NCI-H82 treated with DMSO at 0.1 percent for 48 hours (cell line): ENCODE data around the gene CARD14.
"Not testable (repeated sequence)": the region's sequence is repeated elsewhere in the genome, so short reads cannot be mapped to it uniquely, and the experiment has no call there.

ENCODE experiments used
- DNase-seq: peaks from one replicate; lab custom pipeline; 2025; ENCODE audit not compliant: unreplicated experiment; lab: John Stamatoyannopoulos, UW

Gene CARD14

GRCh38 chr17:80182845-80183223 lies 13.0 kb downstream of the CARD14 start:
- no peak for DNase-seq

GRCh38 chr17:80183581-80184422 lies 14.0 kb downstream of the CARD14 start:
- no peak for DNase-seq

GRCh38 chr17:80184423-80184714 lies 14.5 kb downstream of the CARD14 start:
- no peak for DNase-seq

GRCh38 chr17:80185968-80186367 lies 16.1 kb downstream of the CARD14 start:
- DNase-seq: no peak

- DNase-seq: no peak
Measured at GRCh38 chr17:80187090-80187489, 17.3 kb downstream of the CARD14 start.

GRCh38 chr17:80187515-80187941 lies 17.7 kb downstream of the CARD14 start:
- no peak for DNase-seq

GRCh38 chr17:80189611-80190010 lies 19.8 kb downstream of the CARD14 start:
- DNase-seq: no peak

- DNase-seq: no peak
Measured at GRCh38 chr17:80190716-80191115, 20.9 kb downstream of the CARD14 start.

- no peak for DNase-seq
Measured at GRCh38 chr17:80191192-80191591, 21.4 kb downstream of the CARD14 start.

GRCh38 chr17:80191865-80192661 lies 22.2 kb downstream of the CARD14 start:
- DNase-seq: no peak

- no peak for DNase-seq
Measured at GRCh38 chr17:80195141-80195540, 25.3 kb downstream of the CARD14 start.

- no peak for DNase-seq
Measured at GRCh38 chr17:80195671-80196529, 26.1 kb downstream of the CARD14 start.

- DNase-seq: no peak
Measured at GRCh38 chr17:80196652-80197051, 26.8 kb downstream of the CARD14 start.

GRCh38 chr17:80198144-80198661 lies 28.4 kb downstream of the CARD14 start:
- DNase-seq: no peak

- not testable (repeated sequence) for DNase-seq
Measured at GRCh38 chr17:80199295-80199694, 29.5 kb downstream of the CARD14 start.

GRCh38 chr17:80201446-80201845 lies 31.6 kb downstream of the CARD14 start:
- DNase-seq: no peak

GRCh38 chr17:80202197-80202596 lies 32.4 kb downstream of the CARD14 start:
- DNase-seq: no peak

- DNase-seq: no peak
Measured at GRCh38 chr17:80203471-80203963, 33.7 kb downstream of the CARD14 start.

GRCh38 chr17:80204626-80205468 lies 35.0 kb downstream of the CARD14 start:
- peak; percentile 35 for DNase-seq

- no peak for DNase-seq
Measured at GRCh38 chr17:80205811-80206210, 36.0 kb downstream of the CARD14 start.
